Islet precursor cell (in vitro differentiated cells): ENCODE measurements around the gene RAB26.

Experiments used
- DNase-seq: peaks from one replicate; pipeline ENCODE4 v3.0.0-alpha.2; 2018

The RAB26 gene

DNA sequence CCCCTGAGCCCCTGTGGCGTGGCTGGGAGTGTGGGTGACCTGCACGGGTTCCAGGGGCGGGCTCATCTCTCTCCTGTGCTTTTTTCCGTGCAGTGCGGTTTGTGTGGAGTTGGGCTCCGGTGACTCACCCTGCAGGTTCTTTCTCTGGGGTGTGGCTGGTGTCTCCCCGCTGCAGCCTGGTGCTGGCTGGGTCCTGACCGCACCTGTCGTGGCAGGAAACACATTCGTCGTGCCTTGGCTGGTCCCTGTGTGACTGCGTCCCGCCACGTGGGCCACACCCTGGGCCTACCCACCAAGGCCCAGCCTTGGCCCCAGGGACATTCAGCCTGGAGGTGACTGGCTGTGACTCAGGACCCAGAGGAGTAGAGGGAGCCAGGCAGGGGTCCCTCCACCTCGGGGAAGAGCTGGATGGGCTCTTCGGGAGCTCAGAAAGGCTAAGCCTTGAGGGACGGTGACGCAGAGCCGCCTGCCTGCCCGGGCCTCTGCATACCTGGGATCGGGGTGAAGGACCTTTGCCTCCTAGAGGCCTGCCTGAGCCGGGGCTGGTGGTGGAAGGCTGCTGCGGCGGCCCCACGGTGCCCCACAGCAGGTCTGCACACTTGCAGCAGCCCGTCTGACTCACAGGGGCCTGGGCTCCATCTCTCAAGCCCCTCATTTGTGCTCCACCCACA, 14.9 kb downstream of the RAB26 start:
- no peak for DNase-seq

- no peak for DNase-seq
Measured at GRCh38 chr16:2165861-2166260, 17.4 kb downstream of the RAB26 start.

DNA sequence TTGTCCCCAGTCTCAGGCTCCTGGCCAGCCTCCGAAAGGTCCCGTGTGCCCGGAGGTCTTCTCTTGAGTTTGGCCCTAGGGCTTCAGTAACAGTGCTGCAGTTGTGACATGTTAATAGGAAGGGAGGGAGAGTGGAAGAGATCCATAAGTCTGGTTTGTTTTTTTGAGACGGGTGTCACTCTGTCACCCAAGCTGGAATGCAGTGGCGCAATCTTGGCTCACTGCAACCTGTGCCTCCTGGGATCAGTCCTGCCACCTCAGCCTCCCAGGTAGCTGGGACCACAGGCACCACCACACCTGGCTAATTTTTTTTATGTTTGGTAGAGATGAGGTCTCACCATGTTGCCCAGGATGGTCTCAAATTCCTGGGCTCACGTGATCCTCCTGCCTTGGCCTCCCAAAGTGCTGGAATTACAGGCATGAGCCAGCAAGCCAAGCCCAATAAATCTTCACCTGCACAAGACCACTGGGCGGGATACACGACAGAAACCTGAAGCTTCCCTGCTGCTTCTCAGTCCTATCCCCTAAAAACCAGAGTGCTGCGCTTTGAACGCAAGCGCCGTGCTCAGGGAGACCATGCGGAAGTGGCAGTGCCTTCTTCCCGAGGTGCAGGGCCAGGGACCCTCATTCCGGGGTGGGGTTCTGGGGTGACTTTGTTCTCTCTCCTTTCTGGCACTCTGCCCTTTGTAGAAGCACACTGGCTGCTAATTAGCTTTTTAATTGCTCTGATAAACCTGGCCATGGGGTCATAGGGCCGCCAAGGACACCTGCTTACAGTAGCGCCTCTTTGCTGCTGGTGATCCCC, 18.0 kb downstream of the RAB26 start:
- DNase-seq = no peak

DNA sequence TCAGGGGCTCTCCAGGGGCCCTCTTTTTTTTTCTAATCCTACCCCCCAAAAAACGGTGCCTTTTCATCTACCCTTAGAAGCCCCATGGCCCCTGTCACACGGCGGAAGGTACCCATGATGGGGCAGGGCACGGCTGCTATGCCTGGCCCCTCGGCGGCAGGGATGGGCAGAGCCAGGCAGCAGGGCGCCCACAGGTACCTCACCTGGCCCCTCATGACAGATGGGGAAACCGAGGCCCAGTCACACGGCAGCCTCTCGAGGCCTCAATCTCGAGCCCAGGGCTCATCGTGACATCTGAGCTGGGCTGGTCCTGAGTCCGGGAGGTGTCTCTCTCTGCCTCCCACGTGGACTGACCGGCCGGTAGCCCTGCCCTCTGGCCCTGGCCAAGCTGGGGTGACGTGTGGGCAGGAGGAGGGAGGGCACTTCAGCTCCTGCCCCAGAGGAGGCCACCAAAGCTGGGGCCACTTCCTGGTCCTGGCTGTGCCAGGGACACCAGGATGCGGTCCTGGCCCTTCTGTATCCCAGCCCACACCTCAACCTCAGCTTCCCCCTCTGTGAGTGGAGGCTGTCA, 18.7 kb downstream of the RAB26 start:
- DNase-seq = no peak

DNA sequence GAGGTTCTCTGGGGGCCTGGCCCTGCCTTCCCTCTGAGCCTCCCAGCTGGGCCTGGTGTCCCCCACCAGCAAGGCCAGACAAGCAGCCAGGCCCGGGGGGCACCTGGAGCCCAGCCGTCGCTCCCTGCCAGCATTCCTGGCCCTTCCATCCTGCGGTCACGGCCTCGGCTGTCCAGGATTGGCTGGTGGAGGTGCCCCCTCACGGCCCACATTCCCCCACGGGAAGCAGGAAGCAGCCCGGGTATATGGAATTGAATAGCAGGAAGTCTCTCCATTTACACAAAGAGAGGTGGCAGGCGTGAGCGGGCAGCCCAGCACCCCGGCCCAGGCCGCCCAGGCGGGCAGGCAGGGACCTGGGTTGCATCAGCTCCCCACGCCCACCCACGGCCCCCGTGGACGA, 21.7 kb downstream of the RAB26 start:
- DNase-seq = no peak

GRCh38 chr16:2170587-2171435, 22.4 kb downstream of the RAB26 start:
- no peak for DNase-seq

DNA sequence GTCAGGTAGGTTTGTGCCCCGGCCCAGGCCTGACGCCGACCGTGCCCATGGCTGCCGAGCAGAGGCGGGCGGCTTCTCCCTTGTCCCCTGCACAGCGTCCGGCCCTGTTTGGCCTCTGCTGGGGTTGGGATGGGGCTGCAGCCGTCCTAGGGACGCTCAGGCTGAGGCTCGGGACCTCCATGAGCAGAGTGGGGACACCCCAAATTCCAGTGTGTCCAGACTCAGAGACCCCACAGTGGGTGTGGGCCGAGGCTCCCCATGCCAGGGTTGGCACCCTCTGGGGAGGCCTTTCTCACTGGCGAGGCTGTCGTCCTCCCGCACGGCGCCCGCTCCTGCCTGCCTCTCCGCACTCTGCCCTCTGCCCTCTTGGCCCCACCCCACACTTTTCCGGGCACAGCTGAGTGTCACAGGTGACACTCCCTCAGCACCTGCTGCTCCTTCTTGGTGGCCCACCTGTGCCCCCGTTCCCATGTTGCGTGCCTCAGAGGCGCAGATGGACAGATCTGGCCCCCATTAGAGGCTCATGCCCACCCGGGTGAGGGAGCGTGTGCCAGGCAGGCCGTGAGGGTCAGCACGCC, 23.3 kb downstream of the RAB26 start:
- no peak for DNase-seq

- DNase-seq = no peak
Measured at GRCh38 chr16:2172688-2173335, 24.4 kb downstream of the RAB26 start.

DNA sequence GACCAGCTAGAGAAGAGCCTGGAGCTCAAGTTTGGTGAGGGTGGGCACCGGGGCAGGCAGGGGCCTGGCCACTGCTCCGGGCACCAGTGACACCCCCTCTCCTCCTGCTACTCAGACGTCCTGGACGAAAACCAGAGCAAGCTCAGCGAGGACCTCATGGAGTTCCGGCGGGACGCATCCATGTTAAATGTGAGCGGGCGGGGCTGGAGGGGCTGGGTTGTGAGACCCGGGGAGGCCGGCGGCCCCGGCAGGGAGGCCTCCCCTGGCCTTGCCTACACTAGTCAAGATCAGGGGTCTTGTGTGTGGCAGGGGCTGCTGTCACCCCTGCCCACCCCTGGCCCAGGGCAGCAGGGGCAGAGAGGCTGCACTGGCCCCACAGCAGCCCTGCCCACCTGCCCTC, 24.9 kb downstream of the RAB26 start:
- no peak for DNase-seq

DNA sequence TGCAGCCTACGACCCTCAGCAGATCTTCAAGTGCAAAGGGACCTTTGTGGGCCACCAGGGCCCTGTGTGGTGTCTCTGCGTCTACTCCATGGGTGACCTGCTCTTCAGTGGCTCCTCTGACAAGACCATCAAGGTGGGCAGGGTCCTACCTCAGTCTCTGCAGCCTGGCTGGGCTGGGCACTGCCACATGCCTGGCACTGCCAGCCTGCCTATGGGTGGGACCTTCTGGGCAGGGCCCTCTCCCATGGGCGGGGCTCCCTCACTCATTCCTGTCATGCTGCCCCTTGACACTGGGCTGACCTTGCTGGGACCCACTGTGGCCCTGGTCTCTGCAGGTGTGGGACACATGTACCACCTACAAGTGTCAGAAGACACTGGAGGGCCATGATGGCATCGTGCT, 25.5 kb downstream of the RAB26 start:
- no peak for DNase-seq

DNA sequence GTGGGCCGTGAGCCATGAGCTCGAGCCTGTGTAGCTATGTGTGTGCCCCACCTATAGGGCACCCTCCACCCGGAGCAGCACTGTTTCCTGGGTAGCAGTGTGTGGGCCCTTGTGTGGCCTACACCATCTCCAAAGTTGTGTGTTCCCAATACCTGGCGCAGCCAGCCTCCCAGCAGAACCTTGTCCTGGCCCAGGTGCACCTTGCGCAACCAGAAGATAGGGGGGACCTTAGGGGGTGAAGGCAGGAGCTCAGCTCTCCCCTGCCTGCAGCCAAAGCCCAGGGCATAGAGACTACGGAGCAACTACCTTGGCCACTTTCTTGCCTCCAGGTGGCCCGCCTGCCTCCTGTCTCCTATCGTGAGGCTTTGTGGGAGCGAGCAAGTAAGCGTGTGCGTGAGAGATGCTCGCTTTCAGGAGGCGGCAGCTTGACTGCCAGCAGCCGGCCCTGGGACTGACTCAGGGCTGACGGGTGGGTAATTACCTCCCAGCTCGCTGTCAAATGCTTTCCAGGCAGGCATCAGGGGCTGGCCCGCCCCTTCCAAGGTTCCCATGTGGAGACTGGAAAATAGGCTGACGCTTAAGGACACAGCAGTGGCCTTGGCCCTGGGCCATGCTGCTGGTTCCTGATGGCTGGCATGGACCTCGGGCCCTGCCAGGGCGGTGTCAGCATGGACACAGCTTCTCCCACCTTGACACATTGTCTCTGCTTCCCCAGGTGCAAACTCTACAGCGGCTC, 26.1 kb downstream of the RAB26 start:
- no peak for DNase-seq

DNA sequence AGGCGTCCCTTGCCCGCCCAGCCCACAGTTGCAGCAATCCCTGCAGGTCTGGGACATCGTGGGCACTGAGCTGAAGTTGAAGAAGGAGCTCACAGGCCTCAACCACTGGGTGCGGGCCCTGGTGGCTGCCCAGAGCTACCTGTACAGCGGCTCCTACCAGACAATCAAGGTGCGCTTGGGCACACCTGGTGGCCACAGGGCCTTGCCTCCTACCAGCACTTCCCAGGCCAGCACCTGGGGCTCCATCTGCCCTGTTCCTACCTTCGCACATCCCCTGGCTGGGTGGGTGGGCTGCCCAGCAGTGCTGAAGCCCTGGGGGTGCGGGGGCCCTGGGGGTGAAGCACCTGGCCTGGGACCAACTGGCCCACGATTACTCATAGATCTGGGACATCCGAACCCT, 27.0 kb downstream of the RAB26 start:
- no peak for DNase-seq

GRCh38 chr16:2176047-2176446, 27.6 kb downstream of the RAB26 start:
- no peak for DNase-seq

- no peak for DNase-seq
Measured at GRCh38 chr16:2177101-2177500, 28.7 kb downstream of the RAB26 start.

DNA sequence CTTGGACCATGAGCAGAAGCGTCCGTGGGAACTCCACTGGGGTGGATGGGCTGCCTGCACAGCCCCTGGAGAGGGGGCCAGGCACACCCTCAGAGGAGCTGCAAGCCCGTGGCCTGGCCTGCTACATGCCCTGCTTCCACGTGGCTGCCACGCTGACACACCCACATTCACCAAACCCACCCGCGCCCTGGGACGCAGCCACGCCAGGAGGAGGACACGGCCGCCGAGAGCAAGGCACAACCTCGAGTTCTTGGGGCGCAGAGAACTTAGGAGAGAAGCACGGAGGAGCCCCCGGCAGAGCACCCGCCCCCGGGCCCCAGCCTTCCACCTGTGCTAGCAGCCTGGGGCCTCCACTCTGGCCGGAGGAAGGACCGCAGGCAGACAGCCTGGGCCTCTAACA, 29.1 kb downstream of the RAB26 start:
- DNase-seq = no peak

GRCh38 chr16:2178321-2179106, 30.1 kb downstream of the RAB26 start:
- peak; percentile 66 for DNase-seq

GRCh38 chr16:2179107-2179501, 30.7 kb downstream of the RAB26 start:
- DNase-seq = no peak

GRCh38 chr16:2179576-2179975, 31.2 kb downstream of the RAB26 start:
- no peak for DNase-seq

- no peak for DNase-seq
Measured at GRCh38 chr16:2180461-2180860, 32.0 kb downstream of the RAB26 start.

DNA sequence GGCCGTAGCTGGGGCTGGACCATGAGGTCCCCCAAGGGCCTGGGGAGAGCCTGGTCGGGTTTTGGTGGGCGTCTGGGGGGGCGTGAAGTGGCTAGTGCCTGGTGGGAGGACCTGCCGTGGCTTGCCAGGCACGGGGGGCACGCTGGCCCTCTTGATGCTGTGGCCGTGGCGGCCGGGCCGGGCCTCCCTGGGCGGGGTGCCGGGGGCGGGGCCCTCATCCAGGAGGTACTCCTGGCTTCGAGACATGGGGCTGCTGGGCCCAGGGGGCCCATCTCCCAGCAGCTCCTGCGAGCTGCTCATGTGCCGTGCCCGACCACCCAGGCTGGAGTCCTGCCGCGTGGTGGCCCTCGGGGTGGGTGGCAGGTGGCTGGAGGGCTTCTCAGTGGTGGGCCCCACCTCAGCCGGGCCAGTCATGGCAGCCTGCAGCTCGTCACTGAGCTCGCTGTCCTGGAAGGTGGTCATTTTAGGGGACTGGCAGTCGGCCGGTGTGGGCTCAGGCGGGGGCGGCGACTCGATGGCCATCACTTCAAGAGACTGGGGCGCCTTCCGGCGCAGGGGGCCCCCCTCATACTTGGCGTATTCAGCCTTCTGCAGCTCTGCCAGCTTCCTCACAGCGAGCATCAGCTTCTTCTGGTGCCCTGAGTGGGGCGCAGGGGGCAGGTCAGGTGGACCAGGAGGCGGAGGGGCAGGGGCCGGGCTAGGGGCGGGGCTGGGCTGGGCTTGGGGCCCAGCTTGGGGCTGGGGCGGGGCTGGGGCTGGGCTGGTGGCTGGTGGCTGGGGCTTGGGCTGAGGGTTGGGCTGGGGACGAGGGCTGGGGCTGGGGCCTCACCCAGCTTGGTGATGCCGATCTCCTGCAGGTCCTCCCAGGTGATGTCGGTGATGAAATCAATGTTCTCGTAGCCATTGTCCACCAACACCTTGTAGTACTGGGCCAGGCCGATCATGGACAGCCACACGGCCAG, 32.8 kb downstream of the RAB26 start:
- no peak for DNase-seq
